ENCODE data around the gene IGHMBP2. TPM values are rescaled to one million over a fixed set of nuclear protein-coding genes. Genes with fewer than 3 reads are reported as not detected.

The IGHMBP2 gene
- total RNA-seq, 1 experiment from 2014 or later: 19.3 TPM

DNA sequence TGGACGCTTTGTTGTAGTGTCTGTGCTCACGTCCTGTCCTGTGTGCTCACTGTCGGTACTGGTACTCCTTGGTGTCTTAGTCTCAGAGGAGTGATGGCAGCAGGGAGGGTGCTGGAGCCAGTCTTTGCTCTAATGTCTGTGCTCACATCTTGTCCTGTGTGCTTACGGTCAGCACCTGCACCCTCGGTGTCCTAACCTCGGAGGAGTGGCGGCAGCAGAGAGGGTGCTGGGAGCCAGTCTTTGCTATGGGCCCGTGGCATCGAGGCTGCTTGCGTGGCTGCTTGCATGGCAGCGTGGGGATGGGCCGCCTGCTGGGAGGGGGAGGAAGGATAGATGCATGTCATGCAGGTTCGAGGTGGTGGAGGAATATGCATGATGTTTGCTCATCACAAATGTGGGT, 12.7 kb downstream of the IGHMBP2 start:
- no peak overlapping the region for H3K4me3 ChIP-seq (replicated peaks in 1 of 2; ENCODE audit: low read depth in 1 of 2, low read length in 2 of 2)
- CTCF ChIA-PET: no interaction called here
- POLR2A ChIA-PET: no interaction called here
- BruUV-seq (replicated peaks): no TSS peak
- DNase-seq (ENCODE audit: low read depth, low spot score): no peak
- H3K27me3 ChIP-seq (ENCODE audit: insufficient read depth, low read length): no peaks in the 10 kb centered on the region
- no peak overlapping the region for H3K9ac ChIP-seq (ENCODE audit: low read length)
- no peaks in the 10 kb centered on the region; the same call in 1 of the 2 replicates for H3K79me2 ChIP-seq (ENCODE audit: insufficient read depth, low read length)
- no peak overlapping the region for H3K27ac ChIP-seq (ENCODE audit: low read depth, low read length)
- peaks cover 19 to 29% of the 10 kb centered on the region in 2 experiments; a peak in 3 of 4 replicates for H3K36me3 ChIP-seq (ENCODE audit: control insufficient read depth in 1 of 2, insufficient read depth in 2 of 2, low read length in 2 of 2)
- no peaks in the 10 kb centered on the region for H3K9me2 ChIP-seq (ENCODE audit: insufficient read depth)
- intact Hi-C loops (cut with micrococcal nuclease): no loop called here
- TF ChIP-seq EGR1 (IDR thresholded peaks at IDR 0.05; ENCODE audit: low read depth) (no peak), SIN3A (IDR thresholded peaks at IDR 0.05; ENCODE audit: low read depth) (no peak), CBX3 (IDR thresholded peaks at IDR 0.05; ENCODE audit: low read depth) (no peak), ZFX (IDR thresholded peaks at IDR 0.05) (no peak), RAD21 (IDR thresholded peaks at IDR 0.05; ENCODE audit: low read depth) (no peak)
- TF ChIP-seq, protein P1, sequence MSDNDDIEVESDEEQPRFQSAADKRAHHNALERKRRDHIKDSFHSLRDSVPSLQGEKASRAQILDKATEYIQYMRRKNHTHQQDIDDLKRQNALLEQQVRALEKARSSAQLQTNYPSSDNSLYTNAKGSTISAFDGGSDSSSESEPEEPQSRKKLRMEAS (IDR thresholded peaks at IDR 0.05): no peak
- no peak for ATAC-seq
- no peaks in the 10 kb centered on the region for H3K9me3 ChIP-seq (ENCODE audit: control insufficient read depth in 1 of 2, insufficient read depth in 1 of 2, low read depth in 1 of 2, low read length in 2 of 2)
- H4K20me1 ChIP-seq (ENCODE audit: insufficient read depth): no peaks in the 10 kb centered on the region
- no peaks in the 10 kb centered on the region for H3K4me1 ChIP-seq (ENCODE audit: control insufficient read depth in 1 of 2, insufficient read depth in 2 of 2, low read length in 2 of 2)
- H2AFZ ChIP-seq (ENCODE audit: low read depth, low read length, poor library complexity, severe bottlenecking): no peak overlapping the region
- H3K4me2 ChIP-seq (ENCODE audit: low read length): no peak overlapping the region
- RAD21 ChIA-PET (ENCODE audit: low non-redundant PET in 1 of 2, low total read pairs in 2 of 2, uncharacterized antibody in 2 of 2, unreplicated experiment in 2 of 2): no interaction called here

GRCh38 chr11:68923614-68924013, 19.9 kb downstream of the IGHMBP2 start:
- RAD21 ChIA-PET (ENCODE audit: low non-redundant PET in 1 of 2, low total read pairs in 2 of 2, uncharacterized antibody in 2 of 2, unreplicated experiment in 2 of 2): no interaction called here
- Histone ChIP-seq H3K27ac (ENCODE audit: low read depth, low read length) (no peak overlapping the region), H3K36me3 (ENCODE audit: control insufficient read depth in 1 of 2, insufficient read depth in 2 of 2, low read length in 2 of 2) (peaks cover 9 to 59% of the 10 kb centered on the region in 2 experiments), H3K27me3 (ENCODE audit: insufficient read depth, low read length) (no peaks in the 10 kb centered on the region), H3K9me3 (ENCODE audit: control insufficient read depth in 1 of 2, insufficient read depth in 1 of 2, low read depth in 1 of 2, low read length in 2 of 2) (peaks cover 16 to 18% of the 10 kb centered on the region in 2 experiments; a peak in 3 of 4 replicates), H3K79me2 (ENCODE audit: insufficient read depth, low read length) (peaks cover 16% of the 10 kb centered on the region; the same call in 1 of the 2 replicates), H2AFZ (ENCODE audit: low read depth, low read length, poor library complexity, severe bottlenecking) (no peak overlapping the region), H4K20me1 (ENCODE audit: insufficient read depth) (no peaks in the 10 kb centered on the region), H3K4me2 (ENCODE audit: low read length) (no peak overlapping the region), H3K4me3 (replicated peaks in 1 of 2; ENCODE audit: low read depth in 1 of 2, low read length in 2 of 2) (no peak overlapping the region), H3K9ac (ENCODE audit: low read length) (no peak overlapping the region), H3K4me1 (ENCODE audit: control insufficient read depth in 1 of 2, insufficient read depth in 2 of 2, low read length in 2 of 2) (no peaks in the 10 kb centered on the region), H3K9me2 (ENCODE audit: insufficient read depth) (no peaks in the 10 kb centered on the region)
- BruUV-seq (replicated peaks): no TSS peak
- intact Hi-C loops (cut with micrococcal nuclease): no loop called here
- ATAC-seq (no peak), DNase-seq (ENCODE audit: low read depth, low spot score) (no peak)
- CTCF ChIA-PET: no interaction called here
- TF ChIP-seq EGR1 (IDR thresholded peaks at IDR 0.05; ENCODE audit: low read depth) (no peak), CTCF (IDR thresholded peaks at IDR 0.05 in 2 of 3, conservative IDR thresholded peaks at IDR 0.05 in 1 of 3; ENCODE audit: borderline replicate concordance in 1 of 3, insufficient read depth in 1 of 3, low read depth in 2 of 3, low read length in 2 of 3) (no peak), CEBPB (IDR thresholded peaks at IDR 0.05; ENCODE audit: low read depth) (no peak), EZH2 (IDR thresholded peaks at IDR 0.05) (no peak), FOSL1 (IDR thresholded peaks at IDR 0.05; ENCODE audit: low read depth) (no peak), EZH2phosphoT487 (IDR thresholded peaks at IDR 0.05; ENCODE audit: borderline replicate concordance) (no peak), JUND (IDR thresholded peaks at IDR 0.05) (no peak), ZFX (IDR thresholded peaks at IDR 0.05) (no peak), ATF3 (IDR thresholded peaks at IDR 0.05) (no peak), TCF7L2 (IDR thresholded peaks at IDR 0.05; ENCODE audit: borderline replicate concordance, extremely low read depth, insufficient read depth, insufficient read length) (no peak), RAD21 (IDR thresholded peaks at IDR 0.05; ENCODE audit: low read depth) (no peak), ELF1 (IDR thresholded peaks at IDR 0.05; ENCODE audit: borderline replicate concordance, low read depth) (no peak)
- TF ChIP-seq, protein P1 (IDR thresholded peaks at IDR 0.05): no peak
- POLR2A ChIA-PET: no interaction called here

Data from HCT116 (cell line).